Colonic mucosa (tissue), 4 donors: Measurements from ENCODE around the gene GHRHR. TPM values are rescaled to one million over a fixed set of nuclear protein-coding genes. Genes with fewer than 3 reads are reported as not detected.

Experiments
- DNase-seq: peaks from one replicate; pipeline ENCODE4 v3.0.0-alpha.2; 2020
- H3K27ac ChIP-seq: fragments of 200-600 bp; one replicate; pipeline ENCODE4 v1.8.0; 2021
- H3K27me3 ChIP-seq: fragments of 200-600 bp; one replicate; pipeline ENCODE4 v1.8.0; 2021
- H3K36me3 ChIP-seq: fragments of 200-600 bp; one replicate; pipeline ENCODE4 v1.8.0; 2021
- H3K4me1 ChIP-seq: fragments of 200-600 bp; one replicate; pipeline ENCODE4 v1.8.0; 2021; ENCODE audit warnings: mild to moderate bottlenecking
- H3K4me3 ChIP-seq: fragments of 200-600 bp; one replicate; pipeline ENCODE4 v1.8.0; 2021
- H3K9ac ChIP-seq, 2 donors: one replicate each; pipeline ENCODE4 v1.7.0; 2013; ENCODE audit warnings: control low read depth in 2 of 2, low read depth in 2 of 2, low read length in 2 of 2
- H3K9me3 ChIP-seq: fragments of 200-600 bp; one replicate; pipeline ENCODE4 v1.8.0; 2021
- intact Hi-C: fragments of 100-400 bp; cut with DNase I; formaldehyde crosslinking; loops from one replicate; pipeline ENCODE4 v1.14.1; 2022
- total RNA-seq, 2 donors: library from RNA; stranded (reverse); fragmentation: NEBNext Ultra II Directional in 1 of 2; extraction: Animal tissue kit (Norgen Biotek cat#: 25700) in 1 of 2; gene quantifications; one replicate each; pipeline ENCODE4 v1.2.1, GENCODE V29; 2021
- TF ChIP-seq, protein P1 (sequence below): fragments of 200-600 bp; IDR thresholded peaks from one replicate; pipeline ENCODE4 v1.8.0; 2022; ENCODE audit warnings: antibody characterized with exemption, mild to moderate bottlenecking
- donor health status: healthy.
- donor health status: DM: no; HTN: no; CAD: no.
- donor health status: DM: no; HTN: no; CAD: no.

GHRHR gene
- total RNA-seq, 2 donors from 2014 or later, result not detected

DNA sequence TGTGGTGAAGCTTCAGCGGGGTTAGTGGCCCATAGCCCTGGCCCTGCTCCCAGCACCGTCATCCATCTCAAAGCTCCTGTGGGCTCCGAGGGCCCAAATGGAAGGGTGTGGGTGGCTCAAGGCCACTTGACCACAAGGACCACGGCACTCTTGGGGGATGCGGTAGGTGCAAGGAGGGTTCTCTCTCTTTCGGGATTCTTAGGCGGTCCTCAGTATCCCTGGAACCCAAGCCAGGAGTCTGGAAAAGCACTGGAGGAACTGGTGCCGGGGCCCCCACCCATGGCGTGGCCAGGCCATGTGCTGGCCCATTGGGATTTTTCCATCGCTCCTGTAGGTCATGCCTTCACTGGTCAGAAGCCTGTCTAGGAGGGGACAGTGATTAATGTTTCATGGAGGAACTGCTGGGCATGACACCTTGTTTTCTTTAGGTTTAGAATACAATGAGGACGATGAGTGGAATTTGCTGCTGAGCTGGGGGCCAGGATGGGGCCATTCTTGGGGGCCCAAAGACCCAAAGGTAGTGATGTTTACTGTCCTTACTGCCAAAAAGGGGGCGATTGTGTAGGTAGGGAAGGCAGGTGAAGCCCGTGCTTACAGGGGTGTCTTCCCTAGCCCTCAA, 35.4 kb upstream of the GHRHR start:
- no peaks in the 10 kb centered on the region for H3K9me3 ChIP-seq
- TF ChIP-seq, protein P1, sequence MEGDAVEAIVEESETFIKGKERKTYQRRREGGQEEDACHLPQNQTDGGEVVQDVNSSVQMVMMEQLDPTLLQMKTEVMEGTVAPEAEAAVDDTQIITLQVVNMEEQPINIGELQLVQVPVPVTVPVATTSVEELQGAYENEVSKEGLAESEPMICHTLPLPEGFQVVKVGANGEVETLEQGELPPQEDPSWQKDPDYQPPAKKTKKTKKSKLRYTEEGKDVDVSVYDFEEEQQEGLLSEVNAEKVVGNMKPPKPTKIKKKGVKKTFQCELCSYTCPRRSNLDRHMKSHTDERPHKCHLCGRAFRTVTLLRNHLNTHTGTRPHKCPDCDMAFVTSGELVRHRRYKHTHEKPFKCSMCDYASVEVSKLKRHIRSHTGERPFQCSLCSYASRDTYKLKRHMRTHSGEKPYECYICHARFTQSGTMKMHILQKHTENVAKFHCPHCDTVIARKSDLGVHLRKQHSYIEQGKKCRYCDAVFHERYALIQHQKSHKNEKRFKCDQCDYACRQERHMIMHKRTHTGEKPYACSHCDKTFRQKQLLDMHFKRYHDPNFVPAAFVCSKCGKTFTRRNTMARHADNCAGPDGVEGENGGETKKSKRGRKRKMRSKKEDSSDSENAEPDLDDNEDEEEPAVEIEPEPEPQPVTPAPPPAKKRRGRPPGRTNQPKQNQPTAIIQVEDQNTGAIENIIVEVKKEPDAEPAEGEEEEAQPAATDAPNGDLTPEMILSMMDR, result no peak
- no peak overlapping the region for H3K9ac ChIP-seq
- H3K27ac ChIP-seq, result no peak overlapping the region
- no peaks in the 10 kb centered on the region for H3K4me1 ChIP-seq
- intact Hi-C loops, result no loop called here
- DNase-seq, result peak; percentile 15
- no peaks in the 10 kb centered on the region for H3K36me3 ChIP-seq
- no peaks in the 10 kb centered on the region for H3K27me3 ChIP-seq
- no peak overlapping the region for H3K4me3 ChIP-seq

DNA sequence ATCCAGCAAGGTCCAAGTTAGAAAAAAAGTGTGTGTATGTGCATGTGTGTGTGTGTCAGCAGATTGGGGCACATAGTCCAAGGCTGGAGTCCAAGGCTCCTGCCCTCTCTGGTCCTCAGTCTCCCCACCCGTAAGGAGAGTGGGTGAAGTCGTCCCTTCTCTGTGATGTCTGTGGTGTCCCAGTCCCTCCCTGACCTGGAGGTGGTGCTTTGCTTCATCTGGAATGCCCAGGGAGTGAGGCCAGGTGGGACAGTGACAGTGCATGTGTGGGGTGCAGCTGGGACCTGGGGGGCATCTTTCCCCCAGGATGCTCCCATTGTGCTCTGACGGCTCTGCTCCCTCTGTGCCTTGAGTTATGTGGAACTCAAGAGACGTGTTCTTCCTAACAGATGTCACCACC, 34.1 kb upstream of the GHRHR start:
- DNase-seq, result peak; percentile 13
- H3K4me1 ChIP-seq, result no peaks in the 10 kb centered on the region
- H3K4me3 ChIP-seq, result no peak overlapping the region
- H3K27ac ChIP-seq, result no peak overlapping the region
- TF ChIP-seq, protein P1, result no peak
- intact Hi-C loops, result no loop called here
- H3K9me3 ChIP-seq, result no peaks in the 10 kb centered on the region
- no peaks in the 10 kb centered on the region for H3K27me3 ChIP-seq
- H3K36me3 ChIP-seq, result no peaks in the 10 kb centered on the region
- no peak overlapping the region for H3K9ac ChIP-seq

- no peak for DNase-seq
- intact Hi-C loops, result no loop called here
- H3K27ac ChIP-seq, result no peak overlapping the region
Measured at GRCh38 chr7:30930621-30931020, 33.1 kb upstream of the GHRHR start.

GRCh38 chr7:30931161-30931928, 32.4 kb upstream of the GHRHR start:
- no peak overlapping the region for H3K9ac ChIP-seq
- no peak overlapping the region for H3K4me3 ChIP-seq
- H3K36me3 ChIP-seq, result no peaks in the 10 kb centered on the region
- peak; percentile 15 for DNase-seq
- TF ChIP-seq, protein P1, result no peak
- H3K4me1 ChIP-seq, result no peaks in the 10 kb centered on the region
- H3K27me3 ChIP-seq, result no peaks in the 10 kb centered on the region
- intact Hi-C loops, result no loop called here
- H3K9me3 ChIP-seq, result no peaks in the 10 kb centered on the region
- no peak overlapping the region for H3K27ac ChIP-seq

More at GRCh38 chr7:30930621-30931020, 33.1 kb upstream of the GHRHR start:
- Histone ChIP-seq H3K27me3 (no peaks in the 10 kb centered on the region), H3K4me1 (no peaks in the 10 kb centered on the region), H3K36me3 (no peaks in the 10 kb centered on the region), H3K9me3 (no peaks in the 10 kb centered on the region), H3K9ac (no peak overlapping the region), H3K4me3 (no peak overlapping the region)
- TF ChIP-seq, protein P1, result no peak

DNA sequence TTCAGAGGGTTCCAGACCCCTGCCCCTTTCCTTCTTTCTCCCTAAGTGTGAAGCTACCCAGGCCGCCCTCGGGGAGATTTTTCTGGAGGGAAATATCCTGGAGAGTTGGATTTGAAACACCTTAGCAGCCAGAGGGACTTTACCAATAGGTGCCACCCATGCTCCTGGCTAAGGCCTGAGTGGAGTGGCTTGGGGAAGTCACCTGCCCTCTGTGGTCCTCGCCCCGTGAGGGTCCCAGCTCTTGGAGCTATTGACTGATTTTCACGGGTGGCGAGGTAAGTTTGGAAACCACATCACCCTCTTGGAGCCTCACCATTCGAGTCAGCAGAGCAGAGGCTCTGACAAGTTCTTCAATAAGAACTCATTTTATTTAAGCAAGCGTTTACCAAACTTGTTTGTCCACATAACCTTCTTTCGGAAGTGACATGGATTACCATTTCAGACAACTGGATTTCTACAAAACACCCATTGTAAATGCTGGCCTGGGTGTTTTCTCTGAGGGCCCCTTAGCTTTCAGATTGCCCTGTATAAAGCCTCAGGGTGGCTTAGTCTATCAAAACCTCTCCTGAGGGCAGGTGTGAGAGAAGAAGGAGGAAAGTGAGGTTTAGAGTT, 31.7 kb upstream of the GHRHR start:
- intact Hi-C loops, result no loop called here
- TF ChIP-seq, protein P1, result no peak
- H3K9ac ChIP-seq, result no peak overlapping the region

More for the DNA sequence above, 31.7 kb upstream of the GHRHR start:
- Histone ChIP-seq H3K4me3 (no peak overlapping the region), H3K27ac (no peak overlapping the region), H3K27me3 (no peaks in the 10 kb centered on the region), H3K9me3 (no peaks in the 10 kb centered on the region), H3K4me1 (no peaks in the 10 kb centered on the region), H3K36me3 (no peaks in the 10 kb centered on the region)
- peak; percentile 16 for DNase-seq
